Stromal cell of bone marrow (primary cell): ENCODE measurements around the gene SND1.
"Not testable (repeated sequence)": the region's sequence is repeated elsewhere in the genome, so short reads cannot be mapped to it uniquely, and the experiment has no call there.

Source experiments
- DNase-seq: peaks from one replicate; pipeline ENCODE4 v3.0.0-alpha.2; 2012; ENCODE audit warnings: low read depth

The SND1 gene

DNA sequence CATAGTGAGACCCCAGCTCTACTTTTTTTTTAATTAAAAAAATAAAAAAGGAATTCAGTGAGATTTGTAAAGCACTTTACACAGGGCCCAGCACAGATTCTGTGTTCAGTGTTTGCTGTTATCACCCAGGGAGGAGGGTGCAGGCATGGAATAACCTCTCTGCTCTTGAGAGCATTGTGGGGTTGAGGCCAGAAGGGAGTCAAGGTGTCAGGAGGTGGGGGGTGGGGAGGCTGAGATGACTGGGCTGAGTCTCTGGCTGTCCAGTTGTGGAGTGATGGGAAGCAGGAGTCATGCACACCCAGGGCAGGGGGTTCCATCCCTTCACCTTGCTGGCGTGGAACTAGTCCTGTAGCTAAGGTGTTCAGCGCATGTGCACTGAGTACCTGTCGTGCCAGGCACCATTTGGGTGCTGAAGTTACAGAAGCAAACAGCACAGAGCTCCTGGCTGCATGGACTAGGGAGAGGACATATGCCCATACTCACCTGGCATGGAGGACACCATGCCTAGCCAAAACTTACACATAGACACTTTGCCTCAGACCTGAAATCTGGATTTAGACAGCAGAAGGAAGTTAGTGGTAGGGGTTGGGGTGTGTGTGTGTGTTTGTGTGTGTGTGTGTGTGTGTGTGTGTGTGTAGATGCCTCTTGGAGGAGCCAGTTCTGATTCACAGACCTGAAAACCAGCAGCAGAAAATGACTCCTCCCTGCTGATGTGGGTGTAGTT lies 448.4 kb downstream of the SND1 start:
- no peak for DNase-seq

DNA sequence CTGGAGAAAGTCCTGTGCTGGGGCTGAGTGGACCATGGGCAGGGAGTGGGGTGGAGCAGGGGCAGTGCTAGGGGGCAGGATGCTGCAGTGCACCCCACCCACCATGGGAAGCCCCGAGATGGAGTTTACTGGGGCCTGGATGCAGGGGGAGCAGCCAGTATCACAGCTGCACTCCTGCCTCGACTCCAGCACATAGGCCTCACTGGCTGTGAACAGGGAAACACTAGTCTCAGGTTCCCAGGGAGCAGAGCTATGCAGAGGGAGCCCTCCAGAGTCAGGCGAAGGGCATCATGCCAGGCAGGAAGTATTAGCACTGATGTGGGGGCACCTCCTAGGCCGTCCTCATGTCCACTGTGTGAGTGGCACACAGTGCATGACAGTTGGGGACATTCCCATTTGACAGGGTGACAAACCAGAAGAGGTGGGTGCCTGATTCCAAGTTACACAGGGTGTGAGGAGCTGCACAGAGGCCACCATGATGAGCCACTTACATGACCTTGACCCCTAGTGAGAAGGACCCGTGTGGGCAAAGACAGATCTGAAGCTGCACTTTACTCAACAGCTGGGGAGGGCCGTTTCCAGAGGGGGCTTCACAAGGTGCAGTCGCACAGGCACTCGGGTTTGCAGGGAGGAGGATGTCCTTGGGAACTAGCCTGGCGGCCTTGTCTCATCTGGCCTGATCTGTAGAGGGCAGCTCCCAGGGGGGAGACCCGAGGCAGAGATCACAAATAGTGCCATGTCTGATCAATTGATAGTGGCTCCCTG lies 449.1 kb downstream of the SND1 start:
- DNase-seq, result no peak

DNA sequence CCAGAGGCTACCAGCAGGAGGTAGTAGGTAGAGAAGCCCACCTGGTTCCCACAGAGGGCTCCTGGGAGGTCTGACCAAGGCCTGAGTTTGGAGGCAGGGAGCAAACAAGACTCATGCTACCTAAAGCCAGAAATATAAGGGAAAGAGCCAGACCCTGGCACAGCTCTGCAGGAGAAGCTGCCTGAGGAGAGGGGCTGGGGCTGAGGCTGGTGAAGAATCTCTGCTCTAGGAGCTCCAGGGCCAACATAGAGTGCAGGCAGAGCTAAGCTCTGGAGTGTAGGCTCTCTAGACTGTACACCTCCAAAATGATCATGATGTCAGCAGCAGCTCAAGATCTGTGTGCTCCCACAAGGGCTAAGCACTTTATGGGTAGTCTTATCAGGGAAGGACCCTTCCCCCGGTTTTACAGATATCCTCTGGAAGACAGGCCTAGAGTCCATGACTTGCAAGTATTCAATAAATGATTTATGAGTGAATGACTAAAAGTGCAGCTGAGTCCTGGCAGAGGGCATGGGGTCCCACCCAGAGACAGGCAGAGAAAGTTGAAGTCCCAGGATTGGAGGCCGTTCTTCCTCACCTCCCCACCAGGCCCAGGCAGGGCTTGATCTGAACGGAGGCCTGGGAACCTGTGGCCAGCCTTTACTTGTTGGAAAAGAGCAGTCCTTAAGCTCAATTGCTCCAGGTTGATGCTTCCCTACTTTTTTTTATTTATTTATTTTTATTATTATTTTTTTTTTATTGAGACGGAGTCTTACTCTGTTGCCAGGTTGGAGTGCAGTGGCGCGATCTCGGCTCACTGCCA lies 450.7 kb downstream of the SND1 start:
- DNase-seq, result no peak

DNA sequence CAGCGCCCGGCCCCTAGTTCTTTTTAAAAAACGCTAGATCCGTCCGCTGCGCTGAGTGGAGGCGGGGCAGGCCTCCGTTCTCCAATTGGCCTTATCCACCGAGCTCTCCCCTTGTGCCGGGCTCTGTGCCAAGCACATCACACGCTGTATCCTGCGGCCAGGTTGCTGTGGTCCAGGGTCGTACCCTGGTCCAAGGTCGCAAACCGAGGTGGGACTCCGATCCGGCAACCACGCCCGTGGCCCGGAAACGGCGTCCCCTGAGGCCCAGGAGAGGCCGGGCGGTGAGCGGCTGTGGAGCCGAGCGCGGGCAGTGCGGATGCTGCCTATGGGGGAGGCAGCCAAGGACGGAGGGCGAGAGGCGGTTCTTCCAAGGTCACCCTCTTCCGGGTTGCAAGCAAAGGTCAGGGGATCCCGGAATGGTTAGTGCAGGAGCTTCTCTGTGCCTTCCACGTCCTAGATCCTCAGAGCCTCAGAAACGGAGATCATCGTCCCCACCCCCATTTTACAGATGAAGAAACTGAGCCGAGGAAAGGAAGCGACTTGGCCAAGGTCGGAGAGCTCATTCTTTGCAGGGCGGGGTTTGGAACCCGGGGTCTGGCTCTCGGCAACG lies 451.6 kb downstream of the SND1 start:
- DNase-seq, result no peak

DNA sequence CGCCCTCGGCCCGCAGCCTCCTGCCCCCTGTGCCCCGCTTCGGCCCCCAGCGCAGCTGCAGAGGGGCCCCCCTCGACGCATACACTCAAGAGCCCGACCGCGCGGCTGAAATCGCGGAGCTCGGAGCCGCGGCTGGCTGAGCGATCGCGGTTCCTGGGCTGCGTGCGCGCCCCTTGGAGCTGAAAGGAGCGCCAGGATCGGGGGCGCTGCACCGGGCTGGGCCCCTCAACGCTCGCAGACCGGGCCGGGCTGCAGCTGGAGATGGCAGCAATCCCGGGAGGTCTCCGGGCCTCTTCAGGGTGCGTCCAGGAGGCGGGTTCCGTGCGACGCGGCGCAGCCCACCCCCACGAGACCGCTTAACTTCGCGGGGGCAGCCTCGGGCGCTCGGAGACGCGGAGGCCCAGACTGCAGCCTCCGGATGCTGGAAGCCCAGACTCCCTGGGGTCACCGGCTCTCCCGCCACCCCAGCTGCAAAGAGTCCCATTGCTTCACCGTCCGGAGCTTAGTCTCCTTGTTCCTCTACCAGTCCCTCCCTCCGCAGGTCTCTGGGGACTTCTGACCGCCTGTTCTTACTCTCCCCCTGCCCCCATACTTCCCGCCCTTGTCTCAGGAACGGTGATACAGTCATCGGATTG lies 452.2 kb downstream of the SND1 start:
- DNase-seq, result no peak

DNA sequence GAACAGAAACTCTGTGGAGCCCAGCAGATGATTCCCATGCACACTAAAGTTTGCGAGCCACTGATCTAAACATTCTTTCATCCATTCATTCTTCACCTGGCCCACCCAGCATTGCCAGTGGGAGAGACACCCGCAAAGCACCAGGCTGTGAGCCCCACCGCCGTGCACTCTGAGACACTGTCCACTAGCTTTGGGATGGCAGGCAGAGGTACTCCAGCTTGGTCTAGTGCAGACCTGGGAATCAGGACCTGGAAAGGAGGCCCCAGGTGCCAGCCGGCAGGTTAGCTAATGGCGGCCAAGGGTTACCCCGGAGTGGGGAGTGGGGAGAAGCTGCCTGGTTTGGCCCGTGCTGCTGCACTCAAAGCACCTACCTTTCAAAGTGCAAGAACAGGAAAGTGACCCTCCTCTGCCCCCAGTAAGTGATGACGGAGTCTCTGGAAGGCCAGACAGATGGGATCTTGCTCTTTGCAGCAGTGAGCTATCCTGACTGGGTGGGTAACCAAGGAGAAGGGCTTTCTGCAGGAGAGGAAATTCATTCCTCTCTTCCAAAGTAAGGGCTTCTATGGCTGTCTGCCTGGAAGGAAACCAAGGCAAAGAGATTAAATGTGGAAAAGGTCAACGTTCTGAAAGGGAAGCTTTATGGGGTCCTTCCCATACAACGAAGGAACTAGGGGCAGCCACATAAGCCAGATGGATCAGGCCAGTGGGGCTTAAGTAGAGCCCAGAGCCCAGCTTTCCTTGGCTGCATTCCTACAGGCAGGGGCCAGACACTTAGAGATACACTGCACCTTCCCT lies 453.4 kb downstream of the SND1 start:
- no peak for DNase-seq

DNA sequence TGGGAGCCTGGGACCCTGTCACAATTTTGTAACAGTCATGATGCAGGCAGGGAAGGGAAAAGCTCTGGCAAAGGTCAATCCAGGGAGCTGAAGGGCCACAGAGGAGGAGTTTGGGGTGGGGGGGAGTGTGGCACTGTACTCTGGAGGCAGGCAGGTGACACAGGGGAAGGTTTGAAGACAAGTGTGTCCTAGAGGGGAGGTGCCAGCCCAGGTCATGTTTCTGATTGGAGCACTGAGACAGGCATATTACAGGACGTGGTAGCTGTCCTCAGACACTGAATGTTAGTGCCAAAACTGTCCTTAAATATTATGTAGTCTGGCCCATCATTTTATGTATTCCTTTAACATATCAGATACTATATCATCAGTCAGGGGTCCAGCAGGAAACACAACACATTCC lies 454.8 kb downstream of the SND1 start:
- no peak for DNase-seq

DNA sequence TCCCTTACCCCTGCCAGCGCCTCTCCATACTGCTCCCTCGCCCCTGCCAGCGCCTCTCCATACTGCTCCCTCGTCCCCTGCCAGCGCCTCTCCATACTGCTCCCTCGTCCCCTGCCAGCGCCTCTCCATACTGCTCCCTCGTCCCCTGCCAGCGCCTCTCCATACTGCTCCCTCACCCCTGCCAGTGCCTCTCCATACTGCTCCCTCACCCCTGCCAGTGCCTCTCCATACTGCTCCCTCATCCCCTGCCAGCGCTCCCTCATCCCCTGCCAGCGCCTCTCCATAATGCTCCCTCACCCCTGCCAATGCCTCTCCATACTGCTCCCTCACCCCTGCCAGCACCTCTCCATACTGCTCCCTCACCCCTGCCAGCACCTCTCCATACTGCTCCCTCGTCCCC lies 455.5 kb downstream of the SND1 start:
- not testable (repeated sequence) for DNase-seq

DNA sequence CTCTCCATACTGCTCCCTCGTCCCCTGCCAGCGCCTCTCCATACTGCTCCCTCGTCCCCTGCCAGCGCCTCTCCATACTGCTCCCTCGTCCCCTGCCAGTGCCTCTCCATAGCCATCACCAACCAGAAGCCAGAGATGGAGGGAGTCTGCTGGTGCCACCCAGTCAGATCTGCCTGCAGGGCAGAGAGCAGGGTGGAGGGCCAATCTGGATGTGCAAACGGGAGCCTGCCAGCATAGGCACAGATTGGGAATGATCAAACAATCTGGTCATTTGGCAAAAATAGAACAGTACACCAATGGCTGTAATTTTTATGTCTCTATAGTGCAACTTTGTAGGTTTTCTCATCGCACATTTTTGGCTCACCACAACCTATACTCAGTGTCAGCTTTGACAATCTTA lies 456.1 kb downstream of the SND1 start:
- no peak for DNase-seq

DNA sequence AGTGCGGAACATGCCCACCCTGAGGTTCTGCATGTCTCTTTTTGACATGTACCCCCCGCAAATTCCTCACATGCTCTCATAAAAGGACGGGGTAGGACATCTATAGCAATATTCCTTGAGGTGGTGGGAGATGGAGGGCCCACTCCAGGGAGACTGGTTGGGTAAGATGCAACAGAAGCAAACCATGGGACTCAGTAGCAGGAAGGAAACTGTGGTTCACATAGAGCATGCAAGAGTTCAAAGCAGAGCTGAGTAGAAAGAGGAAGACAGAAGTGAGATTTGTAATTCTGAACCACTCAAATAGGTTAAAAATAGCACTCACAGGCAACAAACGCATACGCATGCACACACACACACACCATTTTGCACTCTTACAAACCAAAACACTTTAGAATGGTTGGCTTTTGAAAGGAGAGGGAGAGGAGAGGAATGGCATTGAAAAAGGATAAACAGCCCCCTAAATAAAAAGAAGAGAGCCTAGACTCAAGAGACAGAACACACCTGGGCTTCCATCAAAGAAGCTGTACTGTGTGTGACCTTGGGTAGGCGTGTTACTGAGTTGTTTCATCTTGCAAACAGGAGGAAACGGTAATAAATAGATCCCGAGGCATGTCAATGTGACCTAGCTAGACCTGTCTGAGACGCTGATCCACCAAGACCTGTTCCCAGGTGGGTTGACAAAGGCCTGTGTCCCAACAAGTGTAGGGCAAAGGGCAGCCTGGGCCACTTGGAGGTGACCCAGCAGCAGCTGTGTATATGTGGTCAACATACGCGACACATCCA lies 456.8 kb downstream of the SND1 start:
- no peak for DNase-seq

DNA sequence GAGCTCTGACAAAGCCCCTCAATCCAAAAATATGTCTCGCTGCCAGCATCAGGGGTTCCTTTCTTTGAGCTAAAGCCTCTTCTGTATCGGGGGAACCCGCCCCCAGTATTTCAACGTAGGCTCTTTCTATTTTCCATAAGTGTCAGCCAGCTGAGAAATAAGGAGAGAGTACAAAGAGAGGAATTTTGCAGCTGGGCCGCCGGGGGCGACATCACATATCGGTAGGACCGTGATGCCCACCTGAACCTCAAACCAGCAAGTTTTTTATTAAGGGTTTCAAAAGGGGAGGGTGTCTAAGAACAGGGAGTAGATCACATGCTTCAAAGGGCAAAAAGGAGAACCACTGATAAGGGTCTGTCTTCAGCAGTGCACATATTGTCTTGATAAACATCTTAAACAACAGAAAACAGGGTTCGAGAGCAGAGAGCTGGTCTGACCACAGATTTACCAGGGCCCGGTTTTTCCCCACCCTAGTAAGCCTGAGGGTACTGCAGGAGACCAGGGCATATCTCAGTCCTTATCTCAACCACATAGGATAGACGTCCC lies 457.5 kb downstream of the SND1 start:
- not testable (repeated sequence) for DNase-seq

DNA sequence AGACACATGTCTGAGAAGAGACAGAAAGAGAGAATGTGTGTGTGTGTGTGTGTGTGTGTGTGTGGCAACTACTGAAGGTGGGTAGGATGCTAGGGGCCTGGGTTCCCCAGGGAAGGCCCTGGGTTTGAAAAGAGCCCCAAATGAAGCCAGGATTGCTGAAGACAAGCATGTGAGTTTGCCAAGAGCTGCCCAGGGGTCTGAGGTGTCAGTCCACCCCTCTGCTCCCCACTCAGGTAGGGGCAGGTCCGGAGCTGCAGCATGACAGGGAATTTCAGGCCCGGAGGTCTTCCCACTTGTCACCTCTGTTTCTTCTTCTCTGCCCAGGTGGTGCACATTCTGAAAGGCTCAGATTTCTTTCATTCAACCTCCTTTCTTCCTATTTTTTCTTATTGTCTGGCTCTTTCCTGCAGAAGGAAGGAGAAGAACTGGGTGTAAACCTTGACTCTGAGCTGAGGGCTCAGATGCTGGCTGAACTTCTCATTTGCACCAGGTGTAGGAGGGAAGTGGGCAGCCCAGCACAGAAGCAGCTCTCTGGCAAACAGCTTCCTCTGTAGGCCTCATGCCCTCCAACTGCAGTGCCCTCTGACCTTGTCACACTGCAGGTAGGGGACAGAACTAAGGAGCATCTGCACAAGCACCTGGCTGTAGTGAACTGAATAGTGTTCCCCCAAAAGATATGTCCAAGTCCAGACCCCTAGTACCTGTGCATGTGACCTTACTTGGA lies 458.8 kb downstream of the SND1 start:
- no peak for DNase-seq

DNA sequence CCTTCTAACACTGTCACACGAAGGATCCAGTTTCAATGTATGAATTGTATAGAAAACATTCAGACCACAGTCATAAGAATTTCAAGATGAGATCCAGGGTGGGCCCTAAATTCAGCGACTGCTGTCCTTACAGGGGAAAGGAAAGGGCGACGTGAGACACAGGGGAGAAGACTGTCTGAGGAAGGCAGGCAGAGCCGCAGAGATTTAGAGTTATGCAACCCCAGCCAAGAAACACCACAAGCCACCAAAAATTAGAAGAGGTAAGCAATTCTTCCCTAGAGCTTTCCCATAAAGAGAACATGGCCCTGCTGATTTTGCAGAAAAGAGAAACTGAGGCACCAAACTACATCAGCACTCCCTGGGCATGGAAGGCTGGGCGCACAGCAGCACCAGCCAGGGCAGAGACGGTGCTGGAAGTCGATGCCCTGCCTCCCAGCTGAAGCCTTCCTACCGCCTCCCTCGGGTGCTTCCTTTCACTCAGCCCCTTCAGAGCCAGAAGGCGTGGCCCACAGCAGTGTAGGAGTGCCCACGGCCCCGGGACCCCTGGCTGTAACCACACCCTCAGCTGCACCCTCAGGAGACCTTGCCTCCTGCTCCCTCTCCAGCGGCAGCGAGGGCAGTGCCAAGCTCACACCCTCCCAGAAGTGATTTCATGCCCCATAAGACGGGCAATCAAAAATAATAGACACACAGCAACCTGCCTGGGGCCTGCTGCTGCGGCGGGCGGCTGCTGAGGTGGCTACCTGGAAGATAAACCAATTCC lies 460.2 kb downstream of the SND1 start:
- no peak for DNase-seq

DNA sequence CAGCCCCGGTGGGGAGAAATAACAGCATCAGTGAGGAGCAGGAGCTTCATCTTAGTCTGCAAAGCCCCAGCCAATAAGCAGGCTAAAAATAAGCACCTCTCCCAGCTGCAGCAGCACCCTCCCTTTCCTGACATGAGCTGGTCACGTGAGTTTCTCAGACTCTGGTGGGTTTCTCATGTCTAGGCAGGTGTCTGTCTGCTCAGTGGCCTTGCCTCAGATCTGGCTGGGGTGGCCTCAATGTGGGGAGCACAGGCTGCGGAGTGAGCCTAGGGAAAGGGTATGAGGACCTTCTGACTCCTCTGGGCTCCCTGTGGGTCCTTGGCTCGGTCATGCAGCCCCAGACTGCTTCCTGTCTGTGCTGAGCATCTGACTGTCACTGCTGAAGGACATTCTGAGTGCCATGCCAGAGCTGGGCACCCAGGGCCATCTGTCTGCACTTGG lies 460.8 kb downstream of the SND1 start:
- no peak for DNase-seq

DNA sequence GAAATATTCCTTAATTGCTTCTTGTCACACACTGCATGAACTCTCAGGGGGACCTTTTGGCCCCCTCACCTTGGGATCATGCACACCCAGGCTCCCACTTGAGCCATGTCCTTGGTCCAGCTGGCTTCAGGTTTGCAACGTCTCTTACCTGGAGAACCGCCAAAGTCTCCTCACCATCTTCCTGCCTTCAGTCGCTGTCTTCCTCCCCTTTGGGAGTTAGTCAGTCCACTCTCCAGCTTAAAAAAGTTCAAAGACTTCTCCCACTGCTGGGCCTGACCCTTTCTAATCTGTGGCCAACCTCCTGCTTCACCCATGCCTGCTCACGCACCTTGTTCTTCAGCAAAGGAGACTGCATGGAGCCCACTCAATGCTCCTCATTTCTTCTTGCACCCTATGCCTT lies 461.8 kb downstream of the SND1 start:
- no peak for DNase-seq

DNA sequence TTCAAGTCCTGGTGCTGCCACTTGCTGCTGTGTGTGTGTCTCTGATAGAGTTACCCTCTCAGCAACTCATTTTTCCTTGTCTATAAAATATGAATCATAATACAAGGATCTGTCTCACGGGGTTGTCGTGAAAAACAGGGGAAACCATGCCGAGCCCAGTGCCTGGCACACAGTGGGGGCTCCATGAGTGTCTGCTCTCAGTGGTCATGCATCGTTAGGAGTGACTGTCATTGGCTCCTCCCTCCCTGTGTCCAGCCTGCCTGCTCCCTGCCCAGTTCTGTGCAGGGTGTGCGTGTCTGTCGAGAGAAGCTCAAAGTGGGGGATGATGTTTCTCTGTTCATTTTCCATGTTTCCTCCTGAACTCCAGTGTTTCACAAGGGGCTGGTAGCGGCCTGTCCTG lies 462.8 kb downstream of the SND1 start:
- DNase-seq, result no peak

DNA sequence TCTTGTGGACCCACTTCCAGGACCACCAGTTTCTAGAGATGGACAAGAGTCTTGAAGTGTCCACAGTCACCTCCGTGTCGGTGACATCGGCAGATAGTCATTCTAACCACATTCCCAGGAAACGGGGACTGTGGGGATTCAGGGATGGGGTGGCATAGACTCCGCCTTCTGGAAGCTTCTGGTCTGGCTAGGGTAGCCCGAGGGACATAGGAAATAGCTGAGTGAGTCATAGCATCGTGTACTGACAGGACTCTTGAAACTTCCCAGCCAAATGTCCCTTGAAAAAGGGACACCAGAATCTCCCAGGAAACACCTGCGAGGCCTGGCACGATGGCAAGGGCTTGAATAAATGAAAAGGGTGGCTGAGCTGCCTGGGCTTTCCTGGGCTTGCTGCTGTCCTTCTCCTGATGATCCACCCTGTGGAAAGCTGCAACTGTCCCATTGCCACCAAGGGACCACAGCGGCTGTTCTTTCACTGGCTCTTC lies 463.4 kb downstream of the SND1 start:
- DNase-seq, result no peak
